NCI-H69 (cell line): ENCODE results near the gene COQ2.
"Not testable (repeated sequence)": the region's sequence is repeated elsewhere in the genome, so short reads cannot be mapped to it uniquely, and the experiment has no call there.

Source experiments
- DNase-seq: peaks from one replicate; lab custom pipeline; 2025; lab: John Stamatoyannopoulos, UW

Gene COQ2, protein sequence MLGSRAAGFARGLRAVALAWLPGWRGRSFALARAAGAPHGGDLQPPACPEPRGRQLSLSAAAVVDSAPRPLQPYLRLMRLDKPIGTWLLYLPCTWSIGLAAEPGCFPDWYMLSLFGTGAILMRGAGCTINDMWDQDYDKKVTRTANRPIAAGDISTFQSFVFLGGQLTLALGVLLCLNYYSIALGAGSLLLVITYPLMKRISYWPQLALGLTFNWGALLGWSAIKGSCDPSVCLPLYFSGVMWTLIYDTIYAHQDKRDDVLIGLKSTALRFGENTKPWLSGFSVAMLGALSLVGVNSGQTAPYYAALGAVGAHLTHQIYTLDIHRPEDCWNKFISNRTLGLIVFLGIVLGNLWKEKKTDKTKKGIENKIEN

DNA sequence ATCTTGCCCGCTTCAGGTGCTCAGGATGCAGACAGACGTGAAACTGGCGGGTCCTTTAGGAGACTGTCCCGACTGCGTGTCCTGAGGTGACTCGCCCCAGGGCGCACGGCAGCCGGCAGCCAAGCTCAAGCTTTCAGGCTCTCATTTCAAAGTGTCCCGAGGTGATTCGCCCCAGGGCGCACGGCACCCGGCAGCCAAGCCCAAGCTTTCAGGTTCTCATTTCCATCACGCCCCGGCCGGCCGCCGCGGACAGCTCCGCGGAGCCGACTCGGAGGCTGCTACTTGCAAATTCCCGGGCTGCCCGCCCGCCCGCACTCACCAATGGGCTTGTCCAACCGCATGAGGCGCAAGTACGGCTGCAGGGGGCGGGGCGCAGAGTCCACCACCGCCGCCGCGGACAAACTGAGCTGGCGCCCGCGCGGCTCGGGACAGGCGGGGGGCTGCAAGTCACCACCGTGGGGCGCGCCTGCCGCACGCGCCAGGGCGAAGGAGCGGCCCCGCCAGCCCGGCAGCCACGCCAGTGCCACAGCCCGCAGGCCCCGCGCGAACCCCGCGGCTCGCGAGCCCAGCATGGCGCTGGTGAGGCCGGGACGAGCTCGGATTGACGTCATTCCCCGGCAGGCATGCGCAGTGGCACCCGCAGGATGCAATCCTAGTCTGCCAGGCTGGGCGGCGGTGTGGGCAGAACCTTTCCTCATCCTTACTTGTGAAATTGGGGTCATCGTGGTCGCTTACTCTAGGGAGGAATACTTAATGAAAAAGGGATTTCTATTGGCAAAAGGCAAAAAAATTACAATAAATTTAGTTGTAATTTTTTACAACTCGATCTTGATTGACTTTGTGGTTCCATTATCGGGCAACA lies at the start of gene COQ2:
Gene COQ2 (minus strand): TSS at position 606 of the 862 bp plus-strand sequence. CDS start 34 bp downstream, at position 572.
- DNase-seq: peak; percentile 88

DNA sequence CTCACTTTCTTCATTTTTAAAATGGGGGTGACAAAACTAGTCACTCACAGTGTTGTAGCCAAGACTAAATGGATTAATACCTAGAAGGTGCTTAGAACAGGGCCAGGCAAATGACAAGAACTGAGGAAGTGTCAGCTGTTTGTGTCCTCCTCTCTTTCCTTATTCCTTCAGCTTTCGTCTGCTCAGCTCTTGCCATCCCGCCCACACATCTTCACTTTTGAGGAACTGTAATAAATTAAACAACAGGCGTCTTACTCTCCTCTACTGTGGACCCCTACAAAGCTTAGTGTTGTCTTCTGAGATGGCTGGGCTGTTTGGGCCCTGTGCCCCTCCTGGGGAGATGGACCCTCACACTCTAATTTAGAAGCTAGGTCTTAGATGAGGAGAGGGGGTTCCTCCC lies 47.4 kb upstream of the COQ2 start:
- no peak for DNase-seq

DNA sequence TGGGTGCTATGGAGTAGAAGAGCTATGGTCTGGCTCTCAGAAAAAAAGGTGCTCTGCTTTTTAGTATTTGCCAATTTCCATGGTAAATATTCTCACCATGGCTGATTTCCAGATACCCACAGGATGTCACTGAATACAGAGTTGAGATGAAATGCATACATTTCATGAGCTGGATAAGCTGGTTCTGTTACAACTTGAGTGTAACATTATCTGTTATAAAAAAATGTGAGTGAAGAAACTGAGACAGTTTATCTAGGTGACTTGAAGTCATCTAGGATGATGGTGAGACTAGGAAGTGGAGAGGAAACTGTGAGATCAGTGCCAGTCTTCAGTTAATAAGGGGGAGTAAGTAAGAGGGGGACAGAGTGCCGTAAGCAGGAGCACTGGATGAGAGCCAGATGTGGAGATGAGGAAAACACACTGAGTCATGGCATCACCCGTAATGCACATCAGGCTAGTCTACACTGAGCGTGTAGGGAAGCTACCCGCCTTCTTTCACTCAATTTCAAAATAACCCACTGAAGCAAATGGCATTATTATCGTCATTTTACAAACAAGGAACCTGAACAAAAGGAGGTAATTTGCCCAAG lies 45.0 kb upstream of the COQ2 start:
- peak; percentile 6 for DNase-seq

DNA sequence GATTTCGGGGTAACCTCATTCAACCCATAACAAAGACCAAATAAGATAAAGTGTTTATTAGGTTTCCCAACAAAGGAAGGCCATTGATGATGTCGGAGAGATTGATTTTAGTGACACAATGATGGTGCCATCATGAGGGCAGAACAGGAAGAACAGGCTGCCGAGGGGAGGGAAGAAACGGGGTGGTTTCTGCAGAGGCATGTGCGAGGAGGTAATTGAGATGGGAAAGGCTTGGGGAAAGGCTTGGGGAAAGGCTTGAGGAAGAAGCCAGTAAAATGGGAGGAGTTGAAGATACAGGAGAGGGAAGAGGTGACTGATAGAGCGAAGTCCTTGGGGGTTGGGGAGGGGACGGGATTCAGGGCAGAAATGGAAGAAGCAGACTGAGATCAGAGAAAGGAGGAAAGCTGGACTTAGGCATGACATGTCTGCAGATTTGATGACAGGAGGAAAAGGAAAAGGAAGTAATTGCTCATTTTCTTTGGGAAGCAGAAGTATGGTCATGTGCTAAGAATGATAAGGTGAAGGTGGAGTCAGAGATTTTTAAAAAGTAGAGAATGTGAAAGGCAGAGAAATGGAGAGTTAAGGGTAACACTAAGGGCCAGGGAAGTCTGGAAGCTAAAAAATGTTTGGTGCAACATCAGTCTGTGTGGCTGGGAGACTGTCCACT lies 44.1 kb upstream of the COQ2 start:
- no peak for DNase-seq

DNA sequence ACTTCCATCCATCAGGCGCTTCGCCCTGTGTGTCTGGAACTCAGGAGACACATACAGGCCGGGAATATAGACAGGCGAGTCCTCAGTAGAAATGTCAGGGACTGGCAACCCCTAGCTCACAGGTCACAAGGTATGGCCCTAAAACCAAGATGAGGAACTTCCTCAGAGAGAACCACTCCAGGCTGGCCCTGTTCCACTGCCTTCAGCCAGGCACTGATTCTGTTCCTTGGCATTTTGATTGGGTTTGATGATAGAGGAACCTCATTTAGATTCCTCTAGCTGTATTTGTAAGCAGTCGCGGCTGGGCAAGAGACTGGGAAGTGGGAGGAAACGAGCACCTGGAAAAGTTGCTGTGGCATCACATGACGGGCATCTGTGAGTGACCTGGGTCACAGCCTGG lies 41.9 kb upstream of the COQ2 start:
- DNase-seq: no peak

DNA sequence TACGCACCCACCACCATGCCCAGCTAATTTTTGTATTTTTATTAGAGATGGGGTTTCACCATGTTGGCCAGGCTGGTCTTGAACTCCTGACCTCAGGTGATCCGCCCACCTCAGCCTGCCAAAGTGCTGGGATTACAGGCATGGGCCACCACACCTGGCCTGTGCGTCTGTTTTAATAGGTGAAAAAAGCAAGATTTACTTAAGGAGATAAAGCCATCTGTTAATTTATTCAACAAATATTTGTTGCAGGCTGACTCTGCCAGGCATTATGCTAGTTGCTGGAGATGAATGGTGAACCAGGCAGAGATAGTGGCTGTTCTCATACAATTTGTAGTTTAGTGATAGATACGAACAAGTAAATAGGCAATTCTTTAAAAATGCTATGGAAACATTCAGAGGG lies 40.7 kb upstream of the COQ2 start:
- not testable (repeated sequence) for DNase-seq

DNA sequence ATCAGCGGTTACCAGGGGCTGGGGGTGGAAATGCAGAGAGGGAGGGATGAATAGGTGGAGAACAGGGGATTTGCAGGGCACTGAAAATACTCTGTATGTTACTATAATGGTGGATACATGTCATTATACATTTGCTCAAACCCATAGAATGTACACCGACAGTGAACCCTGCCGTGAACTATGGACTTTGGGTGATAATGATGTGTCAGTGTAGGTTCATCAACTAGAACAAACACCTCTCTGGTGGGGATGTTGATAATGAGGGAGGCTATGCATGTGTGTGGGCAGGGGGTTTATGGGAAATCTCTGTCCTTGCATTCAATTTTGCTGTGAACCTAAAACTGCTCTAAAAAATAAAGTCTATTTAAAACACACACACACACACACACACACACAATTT lies 38.5 kb upstream of the COQ2 start:
- DNase-seq: no peak

DNA sequence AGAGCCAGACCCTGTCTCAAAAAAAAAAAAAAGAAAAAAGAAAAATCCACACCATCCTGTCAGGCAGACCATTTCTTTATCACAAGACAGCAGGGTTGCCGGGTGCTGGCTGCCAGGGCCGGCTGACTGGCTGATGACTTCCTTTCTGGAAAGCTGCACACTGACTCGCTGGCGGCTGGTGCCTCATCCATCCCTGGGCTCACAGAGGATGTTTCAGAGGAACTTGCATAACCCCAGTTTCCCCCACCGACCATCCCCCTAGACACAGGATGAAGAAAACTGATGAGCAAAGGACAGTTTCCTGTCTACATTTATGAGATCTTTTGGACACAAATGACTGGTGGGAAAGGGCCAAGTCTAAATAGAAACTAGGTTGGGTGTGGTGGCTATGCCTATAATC lies 36.0 kb upstream of the COQ2 start:
- DNase-seq: no peak

DNA sequence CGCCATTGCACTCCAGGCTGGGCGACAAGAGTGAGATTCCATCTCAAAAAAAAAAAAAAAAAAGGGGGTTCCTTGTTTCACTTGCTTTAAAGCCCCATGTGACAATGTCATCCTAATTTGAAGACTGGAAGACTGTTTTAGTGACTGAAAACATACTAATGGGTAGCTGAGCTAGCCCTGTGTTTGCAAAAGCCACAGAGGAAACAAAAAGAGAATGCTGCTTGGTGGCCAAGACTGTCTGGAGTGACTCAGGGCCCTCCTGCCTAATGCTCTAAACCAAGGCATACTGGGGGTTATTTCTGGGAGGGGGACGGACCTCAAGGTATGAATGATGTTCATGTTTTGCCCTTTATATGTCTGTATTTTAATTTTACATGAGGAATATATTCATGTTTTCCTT lies 34.1 kb upstream of the COQ2 start:
- no peak for DNase-seq

DNA sequence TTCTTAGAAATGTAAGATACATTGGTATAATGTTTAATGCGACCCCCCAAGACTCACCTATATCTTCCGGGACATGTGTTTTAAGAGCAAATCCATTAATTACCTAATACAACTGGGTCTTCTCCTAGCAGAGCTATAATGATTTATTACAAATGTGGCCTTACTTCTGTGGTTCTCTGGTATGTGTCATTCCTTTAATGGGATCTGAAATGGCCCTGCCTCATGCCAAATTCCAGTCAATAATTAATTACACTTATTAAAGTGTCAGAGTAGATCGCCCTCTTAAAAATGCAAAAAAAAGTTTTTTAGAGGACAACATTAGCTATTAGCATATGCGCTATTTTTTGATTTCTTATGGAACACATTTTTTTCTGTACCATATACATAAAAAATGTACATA lies 33.1 kb upstream of the COQ2 start:
- no peak for DNase-seq

DNA sequence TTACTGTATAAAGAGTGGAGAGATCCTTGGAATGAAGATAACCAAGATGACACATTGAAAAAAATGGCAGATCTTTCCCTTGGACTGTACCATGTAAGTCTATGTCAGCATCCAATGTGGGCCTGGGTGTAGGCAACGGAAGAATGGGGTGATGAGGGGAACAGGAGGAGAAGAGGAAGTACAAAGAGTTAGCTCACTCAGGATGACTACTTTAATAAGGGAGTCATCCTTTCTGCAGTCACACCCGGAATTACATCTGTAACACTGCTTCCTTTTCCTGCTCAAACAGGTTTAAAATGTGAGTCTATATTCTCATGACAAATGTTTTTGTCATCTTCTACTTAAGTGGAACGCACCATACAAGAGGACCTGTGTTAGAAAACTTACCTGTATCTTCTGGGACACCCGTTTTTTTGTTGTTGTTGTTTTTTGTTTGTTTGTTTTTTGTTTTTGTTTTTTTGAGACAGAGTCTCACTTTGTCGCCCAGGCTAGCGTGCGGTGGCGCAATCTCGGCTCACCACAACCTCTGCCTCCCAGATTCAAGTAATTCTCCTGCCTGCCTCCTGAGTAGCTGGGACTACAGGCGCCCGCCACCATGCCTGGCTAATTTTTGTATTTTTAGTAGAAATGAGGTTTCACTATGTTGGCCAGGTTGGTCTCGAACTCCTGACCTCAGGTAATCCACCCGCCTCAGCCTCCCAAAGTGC lies 32.0 kb upstream of the COQ2 start:
- DNase-seq: no peak

DNA sequence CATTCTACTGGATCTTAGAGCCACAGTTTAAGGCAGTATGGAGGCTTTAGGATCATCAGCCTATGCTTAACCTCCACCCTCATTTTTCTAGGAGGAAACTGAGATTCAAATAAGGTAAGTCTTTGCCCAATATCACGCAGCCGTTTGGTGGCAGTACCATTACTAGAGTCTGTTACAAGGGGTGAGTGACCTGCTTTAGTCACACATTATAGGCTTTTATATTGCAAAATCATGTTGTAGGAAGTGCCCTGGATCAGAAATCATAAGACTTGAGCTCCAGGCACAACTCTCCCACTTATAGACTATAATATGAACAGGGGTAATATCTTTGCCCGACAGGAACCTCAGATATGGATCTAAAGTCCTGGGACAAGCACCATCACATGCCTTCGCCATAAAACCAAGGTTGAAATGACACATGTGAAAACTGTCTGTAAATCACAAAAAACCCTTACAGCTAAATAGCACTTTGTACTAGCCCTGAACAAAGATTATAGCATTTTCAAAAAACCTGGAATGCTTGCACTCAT lies 30.8 kb upstream of the COQ2 start:
- no peak for DNase-seq

DNA sequence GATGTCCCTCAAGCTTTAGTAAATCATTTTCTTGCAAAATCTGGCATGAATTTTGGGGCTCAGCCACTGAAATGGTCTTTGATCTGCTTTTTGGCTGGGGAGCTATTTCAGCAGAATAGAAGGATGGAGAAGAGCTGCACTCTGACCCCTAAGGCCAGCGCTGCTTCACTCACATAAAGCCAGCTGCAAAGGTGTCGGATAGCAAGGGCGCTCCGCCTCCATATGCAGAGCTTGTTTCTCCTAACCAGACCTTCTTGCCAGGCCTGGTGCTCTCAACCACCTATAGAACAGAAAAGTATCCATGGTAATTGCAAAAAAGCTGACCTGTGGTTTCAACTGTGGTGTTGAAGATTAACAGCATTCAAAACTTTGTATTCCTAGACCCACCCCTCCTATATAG lies 24.1 kb upstream of the COQ2 start:
- no peak for DNase-seq

DNA sequence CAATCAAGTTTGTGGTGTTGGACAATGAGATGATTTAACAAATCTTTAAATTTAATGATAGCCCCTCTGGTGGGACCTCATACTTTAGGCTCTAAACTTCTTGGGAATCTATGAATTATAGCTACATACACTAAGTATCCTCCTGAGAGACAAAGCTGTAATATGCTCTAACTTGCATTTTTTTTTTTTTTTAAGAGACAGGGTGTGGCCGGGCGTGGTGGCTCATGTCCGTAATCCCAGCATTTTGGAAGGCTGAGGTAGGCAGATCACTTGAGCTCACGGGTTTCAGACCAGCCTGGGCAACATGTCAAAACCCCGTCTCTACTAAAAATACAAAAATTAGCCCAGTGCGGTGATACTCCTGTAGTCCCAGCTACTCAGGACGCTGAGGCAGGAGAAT lies 23.3 kb upstream of the COQ2 start:
- no peak for DNase-seq

DNA sequence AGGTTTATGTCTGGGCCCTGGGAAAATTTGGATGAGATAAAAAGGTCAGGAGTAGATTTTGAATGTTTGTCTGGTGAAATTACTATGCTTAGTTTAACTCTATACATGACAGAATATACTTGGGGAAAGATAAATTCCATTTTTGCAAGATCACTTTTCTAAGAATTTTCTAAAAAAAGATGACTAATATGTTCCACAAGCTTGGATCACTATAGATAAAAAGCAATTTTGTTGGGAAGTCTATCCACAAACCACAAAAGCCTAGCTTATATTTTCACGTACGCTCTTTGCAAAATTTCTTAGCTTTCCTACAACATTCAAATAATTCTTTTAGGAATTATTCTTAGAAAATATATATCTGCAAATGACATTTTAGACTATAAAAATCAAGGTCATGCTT lies 20.6 kb upstream of the COQ2 start:
- no peak for DNase-seq

DNA sequence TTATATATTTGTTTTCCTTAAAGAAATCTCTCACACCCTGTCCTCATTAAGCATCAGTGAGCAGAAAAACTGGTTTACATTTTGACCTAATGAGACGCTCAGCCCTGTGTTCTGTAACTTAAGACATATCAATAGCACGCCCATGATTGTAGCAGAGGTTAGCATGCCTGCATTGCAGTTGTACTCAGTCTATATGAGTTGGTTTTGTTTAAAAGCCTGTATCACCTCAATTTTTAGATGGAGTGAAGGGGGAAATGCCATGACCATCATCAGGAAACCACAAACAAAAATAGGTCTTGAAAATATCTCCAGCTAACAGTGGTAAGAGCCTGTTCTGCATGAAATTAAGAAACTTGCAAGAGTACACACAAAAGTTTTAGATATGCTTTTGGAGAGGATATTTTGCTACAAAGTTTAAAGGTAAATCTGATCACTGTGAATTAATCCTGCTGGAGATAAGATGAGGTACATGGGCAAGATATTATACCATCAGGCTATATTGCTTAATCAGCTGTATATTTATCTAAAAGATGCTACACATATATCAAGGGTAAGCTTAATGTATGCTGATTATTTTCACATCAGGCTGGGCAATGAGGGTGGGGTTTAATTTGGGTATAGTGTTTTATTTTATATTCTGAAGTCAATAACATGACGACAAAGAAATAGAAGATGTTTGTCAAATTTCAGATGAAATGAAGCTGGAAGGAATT lies 13.1 kb upstream of the COQ2 start:
- no peak for DNase-seq

DNA sequence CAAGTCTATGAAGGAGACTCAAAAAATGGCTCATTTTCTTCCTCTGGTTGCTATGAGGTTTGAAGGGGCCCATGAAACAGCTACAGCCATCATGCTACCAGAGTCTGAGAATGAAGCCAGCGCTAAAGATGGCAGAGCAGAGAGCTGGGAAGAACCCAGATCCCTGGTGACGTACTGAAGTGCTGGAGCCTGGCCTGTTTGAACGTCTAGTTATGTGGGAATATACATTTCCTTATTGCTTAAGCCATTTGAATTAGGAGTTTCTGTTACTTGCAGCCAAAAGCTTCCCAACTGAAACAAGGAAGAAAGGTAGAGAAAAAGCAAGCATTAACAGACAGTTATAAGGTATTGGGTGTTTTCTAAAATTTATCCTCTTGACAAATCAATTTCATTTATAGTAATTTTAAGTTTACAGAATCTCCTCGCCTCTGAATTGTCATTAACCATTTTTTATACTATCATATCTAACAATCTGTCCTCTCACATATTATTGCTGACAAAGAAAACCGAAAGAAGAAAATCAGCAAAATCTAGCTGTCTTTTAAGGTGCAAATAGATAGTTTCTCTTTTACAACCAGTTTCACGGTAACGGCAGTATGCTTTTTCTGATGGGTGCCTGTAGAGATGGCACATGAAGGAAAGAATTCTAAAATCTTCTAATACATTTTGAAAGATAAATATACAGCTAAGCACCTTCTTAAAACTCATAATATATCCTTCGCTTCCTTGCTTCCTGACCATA lies 8.9 kb upstream of the COQ2 start:
- no peak for DNase-seq

DNA sequence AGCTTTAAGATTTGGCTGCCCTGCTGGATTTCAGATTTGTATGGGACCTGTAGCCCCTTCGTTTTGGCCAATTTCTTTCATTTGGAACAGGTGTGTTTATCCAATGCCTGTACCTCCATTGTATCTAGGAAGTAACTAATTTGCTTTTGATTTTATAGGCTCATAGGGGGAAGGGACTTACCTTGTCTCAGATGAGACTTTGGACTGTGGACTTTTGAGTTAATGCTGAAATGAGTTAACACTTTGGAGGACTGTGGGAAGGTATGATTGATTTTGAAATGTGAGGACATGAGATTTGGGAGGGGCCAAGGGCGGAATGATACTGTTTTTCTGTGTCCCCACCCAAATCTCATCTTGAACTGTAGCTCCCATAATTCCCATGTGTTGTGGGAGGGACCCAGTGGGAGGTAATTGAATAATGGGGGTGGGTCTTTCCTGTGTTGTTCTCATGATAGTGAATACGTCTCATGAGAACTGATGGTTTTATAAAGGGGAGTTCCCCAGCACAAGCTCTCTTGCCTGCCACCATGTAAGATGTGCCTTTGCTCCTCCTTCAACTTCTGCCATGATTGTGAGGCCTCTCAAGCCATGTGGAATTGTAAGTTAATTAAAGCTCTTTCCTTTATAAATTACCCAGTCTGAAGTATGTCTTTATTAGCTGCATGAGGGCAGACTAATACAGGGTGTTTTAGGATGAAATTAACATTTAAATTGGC lies 5.6 kb upstream of the COQ2 start:
- not testable (repeated sequence) for DNase-seq

DNA sequence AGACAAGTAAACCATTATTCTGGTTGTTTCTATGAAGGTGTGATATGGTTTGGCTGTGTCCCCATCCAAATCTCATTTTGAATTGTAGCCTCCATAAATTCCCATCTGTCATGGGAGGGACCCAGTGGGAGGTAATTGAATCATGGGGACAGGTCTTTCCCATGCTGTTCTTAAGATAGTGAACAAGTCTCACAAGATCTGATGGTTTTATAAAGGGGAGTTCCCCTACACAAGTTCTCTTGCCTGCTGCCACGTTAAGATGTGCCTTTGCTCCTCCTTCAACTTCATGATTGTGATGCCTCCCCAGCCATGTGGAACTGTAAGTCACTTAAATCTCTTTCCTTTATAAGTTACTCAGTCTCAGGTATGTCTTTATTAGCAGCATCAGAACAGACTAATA lies 3.8 kb upstream of the COQ2 start:
- DNase-seq: not testable (repeated sequence)

DNA sequence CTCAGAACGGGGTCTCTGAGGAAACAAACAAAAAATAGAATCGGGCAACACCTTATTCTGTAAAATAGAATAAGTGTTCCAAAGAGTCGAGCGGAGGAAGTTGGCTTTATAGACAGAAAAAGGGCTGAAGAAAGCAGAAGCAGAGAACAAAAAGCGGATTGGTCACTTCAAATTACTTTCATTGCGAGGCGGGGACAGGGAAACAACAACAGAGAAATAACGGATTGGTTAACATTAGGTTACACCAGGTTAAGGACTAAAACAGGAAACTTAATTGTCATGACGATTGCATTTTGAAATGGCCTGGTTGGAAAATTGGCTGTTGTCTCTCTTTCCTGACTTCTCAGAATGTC lies 433 bp upstream of the COQ2 start:
- peak; percentile 18 for DNase-seq
